ENCODE data around the gene FLVCR2. TPM values are rescaled to one million over a fixed set of nuclear protein-coding genes. Genes with fewer than 3 reads are reported as not detected.

FLVCR2 gene
- total RNA-seq, 2 experiments from 2014 or later = 0.50 to 4.4 TPM

GRCh38 chr14:75657331-75657730, 78.9 kb downstream of the FLVCR2 start:
- no peak for TF ChIP-seq CTCF (IDR thresholded peaks at IDR 0.05)
- ChIA-PET POLR2A (interaction anchor here (0.5 kb wide), 1 partner anchor 28 kb away, joined by 4 read pairs; no protein-coding TSS in a partner anchor), CTCF (interaction anchor here (0.8 to 13.1 kb wide), 7 partner anchors 37 to 169 kb away, joined by 3 to 281 read pairs (median 3); partner anchors contain the start of gene FLVCR2)
- Mint-ChIP-seq H3K9me3 (no peaks in the 10 kb centered on the region), H3K36me3 (ENCODE audit: low read depth) (peaks cover 4% of the 10 kb centered on the region), H3K4me1 (ENCODE audit: low read depth) (peaks cover 15% of the 10 kb centered on the region), H3K27me3 (no peaks in the 10 kb centered on the region), H3K27ac (no peak overlapping the region), H3K4me3 (no peak overlapping the region)
- intact Hi-C loops (cut with micrococcal nuclease) = loop anchor here (10.0 kb wide), 1 partner anchor 163 kb away; no protein-coding TSS in a partner anchor
- ATAC-seq (no peak), DNase-seq (no peak)

GRCh38 chr14:75658957-75659356, 80.5 kb downstream of the FLVCR2 start:
- intact Hi-C loops (cut with micrococcal nuclease) = loop anchor here (10.0 kb wide), 1 partner anchor 164 kb away; no protein-coding TSS in a partner anchor
- DNase-seq = no peak
- ChIA-PET POLR2A (no interaction called here), CTCF (interaction anchor here (13.1 kb wide), 1 partner anchor 82 kb away, joined by 281 read pairs; the partner anchor contains the start of gene FLVCR2)
- no peak for TF ChIP-seq CTCF (IDR thresholded peaks at IDR 0.05)
- ATAC-seq = no peak
- no peak overlapping the region for H3K4me3 Mint-ChIP-seq
- peaks cover 18% of the 10 kb centered on the region for H3K4me1 Mint-ChIP-seq (ENCODE audit: low read depth)
- no peaks in the 10 kb centered on the region for H3K27me3 Mint-ChIP-seq
- H3K9me3 Mint-ChIP-seq = no peaks in the 10 kb centered on the region
- peak overlapping the region; percentile 11 for H3K27ac Mint-ChIP-seq
- peaks cover 5% of the 10 kb centered on the region for H3K36me3 Mint-ChIP-seq (ENCODE audit: low read depth)

GRCh38 chr14:75660238-75660629, 81.8 kb downstream of the FLVCR2 start:
- no peak for TF ChIP-seq CTCF (IDR thresholded peaks at IDR 0.05)
- intact Hi-C loops (cut with micrococcal nuclease) = no loop called here
- DNase-seq = no peak
- Mint-ChIP-seq H3K27ac (peak overlapping the region; percentile 91), H3K4me1 (ENCODE audit: low read depth) (peaks cover 17% of the 10 kb centered on the region), H3K4me3 (peak overlapping the region; percentile 86), H3K36me3 (ENCODE audit: low read depth) (peaks cover 3% of the 10 kb centered on the region), H3K9me3 (no peaks in the 10 kb centered on the region), H3K27me3 (no peaks in the 10 kb centered on the region)
- no peak for ATAC-seq
- POLR2A ChIA-PET = interaction anchor here (1.4 to 1.7 kb wide), 2 partner anchors 13 to 94 kb away, joined by 4 to 5 read pairs; no protein-coding TSS in a partner anchor
- CTCF ChIA-PET = interaction anchor here (1.0 to 13.1 kb wide), 8 partner anchors 9 to 365 kb away, joined by 3 to 281 read pairs (median 3); partner anchors contain the start of gene FLVCR2

- peak within 1 kb of the TSS; percentile 86 for H3K4me3 Mint-ChIP-seq
- ChIA-PET POLR2A (interaction anchor here (0.7 to 1.7 kb wide), 3 partner anchors 12 to 136 kb away, joined by 3 to 5 read pairs (median 4); no protein-coding TSS in a partner anchor), CTCF (interaction anchor here (1.0 to 13.1 kb wide), 8 partner anchors 10 to 366 kb away, joined by 3 to 281 read pairs (median 3); partner anchors contain the start of gene FLVCR2)
- peak within 1 kb of the TSS; percentile 91 for H3K27ac Mint-ChIP-seq
- peaks cover 4% of the 10 kb centered on the region for H3K36me3 Mint-ChIP-seq (ENCODE audit: low read depth)
- ATAC-seq (peak; percentile 97), DNase-seq (peak; percentile 97)
- no peaks in the 10 kb centered on the region for H3K27me3 Mint-ChIP-seq
- no peaks in the 10 kb centered on the region for H3K9me3 Mint-ChIP-seq
- peaks cover 17% of the 10 kb centered on the region for H3K4me1 Mint-ChIP-seq (ENCODE audit: low read depth)
- intact Hi-C loops (cut with micrococcal nuclease) = no loop called here
- no peak for TF ChIP-seq CTCF (IDR thresholded peaks at IDR 0.05)
Observed at GRCh38 chr14:75660630-75661498, 82.4 kb downstream of the FLVCR2 start, which contains the start of the genes ERG28 and TTLL5. Gene ERG28, minus strand, starts transcription at chr14:75660876. Its CDS starts 3,374 bp downstream, at chr14:75657502. Gene TTLL5, plus strand, starts transcription at chr14:75661246. Its CDS starts 1,904 bp downstream, at chr14:75663150.
